ENCODE measurements around the gene PRRX2.
"Not testable (repeated sequence)": the region's sequence is repeated elsewhere in the genome, so short reads cannot be mapped to it uniquely, and the experiment has no call there.

The PRRX2 gene

GRCh38 chr9:129655154-129655553 lies 10.3 kb upstream of the PRRX2 start:
- no peak for DNase-seq

- DNase-seq: no peak
Measured at GRCh38 chr9:129655696-129656095, 9.8 kb upstream of the PRRX2 start.

DNA sequence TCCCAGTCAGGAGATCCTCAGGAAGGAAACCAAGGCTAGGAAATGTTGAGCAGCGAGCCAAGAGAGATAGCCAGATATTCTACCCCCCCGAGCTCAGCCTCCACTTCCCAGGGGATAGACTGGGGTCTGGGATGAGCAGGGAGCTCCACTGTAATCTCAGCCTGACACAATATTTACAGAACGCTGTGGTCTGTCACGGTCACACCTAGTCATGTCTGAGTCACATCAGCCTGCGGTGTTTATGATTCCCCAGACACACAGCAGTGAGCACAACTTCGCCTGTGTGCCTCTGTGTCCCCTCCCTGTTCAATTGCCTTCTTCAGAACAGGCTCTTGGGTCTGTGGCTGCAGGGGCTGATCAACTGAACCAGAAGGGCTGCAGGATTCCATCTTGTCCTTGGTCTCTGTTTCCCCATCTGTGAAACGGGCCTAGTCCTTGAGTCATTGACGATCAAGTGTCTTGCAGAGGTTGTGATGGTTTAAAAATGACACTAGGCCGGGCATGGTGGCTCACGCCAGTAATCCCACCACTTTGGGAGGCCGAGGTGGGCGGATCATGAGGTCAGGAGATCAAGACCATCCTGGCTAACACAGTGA lies 8.6 kb upstream of the PRRX2 start:
- DNase-seq: no peak

- no peak for DNase-seq
Measured at GRCh38 chr9:129661029-129661428, 4.4 kb upstream of the PRRX2 start.

DNA sequence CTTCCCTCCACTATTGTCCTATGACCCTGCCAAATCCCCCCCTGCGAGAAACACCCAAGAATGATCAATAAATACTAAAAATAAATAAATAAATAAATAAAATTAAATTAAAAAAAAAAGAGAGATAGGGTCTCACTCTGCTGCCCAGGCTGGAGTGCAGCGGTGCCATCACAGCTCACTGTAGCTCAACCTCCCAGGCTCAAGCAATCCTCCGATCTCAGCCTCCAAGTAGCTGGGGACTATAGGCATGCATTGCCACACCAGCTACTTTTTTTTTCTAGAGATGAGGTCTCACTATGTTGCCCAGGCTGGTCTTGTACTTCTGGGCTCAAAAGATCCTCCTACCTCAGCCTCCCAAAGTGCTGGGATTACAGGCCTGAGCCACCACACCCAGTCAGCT lies 3.2 kb upstream of the PRRX2 start:
- DNase-seq: not testable (repeated sequence)

GRCh38 chr9:129664746-129665388 lies 580 bp upstream of the PRRX2 start:
- DNase-seq: no peak

GRCh38 chr9:129665814-129666520 lies 520 bp downstream of the PRRX2 start:
- no peak for DNase-seq

DNA sequence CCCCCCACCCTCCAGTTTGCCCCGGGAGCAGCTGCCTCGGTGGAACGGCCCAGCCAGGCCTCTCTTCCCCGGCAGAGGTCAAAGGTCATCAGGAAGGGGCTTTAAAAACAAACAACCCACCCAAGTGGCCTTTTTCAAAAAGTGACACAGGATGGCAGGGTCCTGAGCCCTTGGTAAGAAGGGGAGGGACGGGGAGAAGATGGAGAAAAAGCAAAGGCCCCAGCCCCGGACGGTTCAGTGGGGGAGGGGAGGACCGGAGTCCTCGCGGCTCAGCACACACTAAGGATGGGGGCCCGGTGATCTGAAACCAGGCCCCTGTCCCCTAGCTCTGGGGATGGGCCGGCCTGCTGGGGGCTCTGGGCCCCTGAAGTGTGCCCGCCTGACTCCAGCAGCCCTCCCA lies 1.1 kb downstream of the PRRX2 start:
- no peak for DNase-seq

- no peak for DNase-seq
Measured at GRCh38 chr9:129667378-129667777, 1.9 kb downstream of the PRRX2 start.

GRCh38 chr9:129667850-129668249 lies 2.4 kb downstream of the PRRX2 start:
- no peak for DNase-seq

DNA sequence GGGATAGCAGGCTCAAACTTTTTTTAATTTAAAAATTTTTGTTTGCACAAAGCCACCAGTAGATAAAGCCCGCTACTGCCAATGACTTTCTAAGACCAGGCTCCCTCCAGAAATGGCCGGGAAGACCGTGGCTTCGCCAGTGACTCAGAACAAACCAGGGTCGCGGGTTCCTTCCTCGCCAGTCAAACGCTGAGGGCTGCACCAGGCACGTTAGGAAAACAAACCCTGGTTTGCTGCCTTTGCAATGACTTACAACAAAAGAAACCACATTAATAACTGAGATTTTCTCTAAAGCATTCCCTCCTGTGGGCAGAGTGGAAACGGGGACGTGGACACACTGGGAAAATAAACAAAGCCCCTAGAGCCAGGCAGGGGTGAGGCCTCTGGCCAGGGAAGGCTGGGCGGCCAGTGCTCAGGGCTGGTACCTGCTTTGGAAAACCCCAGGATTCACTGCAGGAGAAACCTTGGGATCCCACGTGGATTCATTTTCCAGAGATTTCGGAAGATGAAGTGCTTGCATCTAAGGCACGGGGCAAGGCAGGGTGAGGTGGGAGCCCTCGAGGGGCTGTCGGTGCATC lies 3.8 kb downstream of the PRRX2 start:
- no peak for DNase-seq

GRCh38 chr9:129669946-129670345 lies 4.5 kb downstream of the PRRX2 start:
- no peak for DNase-seq

GRCh38 chr9:129671065-129671464 lies 5.6 kb downstream of the PRRX2 start:
- no peak for DNase-seq

GRCh38 chr9:129671519-129671918 lies 6.1 kb downstream of the PRRX2 start:
- no peak for DNase-seq

GRCh38 chr9:129672702-129673101 lies 7.3 kb downstream of the PRRX2 start:
- DNase-seq: no peak

GRCh38 chr9:129673602-129674001 lies 8.2 kb downstream of the PRRX2 start:
- no peak for DNase-seq

DNA sequence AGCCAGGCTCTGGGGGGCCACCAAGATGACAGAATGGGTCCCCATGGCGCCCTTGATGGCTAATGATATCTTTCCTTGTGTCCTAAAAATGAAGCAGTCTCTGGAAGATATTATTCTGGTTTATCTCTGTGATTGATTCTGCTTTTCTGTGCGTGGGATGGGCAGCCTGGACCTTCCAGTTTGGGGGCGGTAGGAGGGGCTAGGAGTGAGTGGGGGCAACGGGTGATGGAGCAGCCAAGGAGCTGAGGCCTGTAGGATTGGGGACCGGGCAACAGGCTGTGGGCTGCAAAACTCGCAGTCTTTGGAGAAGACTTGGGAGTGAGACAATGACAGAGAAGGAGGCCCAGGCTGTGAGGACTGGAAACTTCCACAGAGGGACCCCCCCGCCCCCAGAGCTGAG lies 8.8 kb downstream of the PRRX2 start:
- DNase-seq: no peak

- peak in 1 of 2 experiments; percentile 22 for DNase-seq
Measured at GRCh38 chr9:129675620-129676019, 10.2 kb downstream of the PRRX2 start.

DNA sequence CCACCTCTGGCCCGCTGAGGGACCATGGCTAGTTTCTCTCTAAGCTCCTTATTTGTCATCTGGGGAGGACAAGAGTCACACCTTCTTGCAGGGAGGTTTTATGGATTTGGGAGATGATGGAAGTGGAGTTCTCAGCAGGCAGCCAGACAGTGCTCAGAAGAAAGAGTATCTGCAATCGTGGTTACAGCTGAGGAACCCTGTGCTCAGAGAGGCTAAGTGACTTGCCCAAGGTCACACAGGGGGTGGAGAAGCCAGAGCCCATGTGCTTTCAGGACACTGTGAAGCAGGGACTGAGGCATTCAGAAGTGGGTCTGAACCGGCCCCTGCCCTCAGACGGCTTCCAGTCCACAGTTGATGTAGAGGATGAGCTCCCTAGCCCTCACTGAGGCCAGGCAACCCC lies 10.8 kb downstream of the PRRX2 start:
- DNase-seq: no peak

DNA sequence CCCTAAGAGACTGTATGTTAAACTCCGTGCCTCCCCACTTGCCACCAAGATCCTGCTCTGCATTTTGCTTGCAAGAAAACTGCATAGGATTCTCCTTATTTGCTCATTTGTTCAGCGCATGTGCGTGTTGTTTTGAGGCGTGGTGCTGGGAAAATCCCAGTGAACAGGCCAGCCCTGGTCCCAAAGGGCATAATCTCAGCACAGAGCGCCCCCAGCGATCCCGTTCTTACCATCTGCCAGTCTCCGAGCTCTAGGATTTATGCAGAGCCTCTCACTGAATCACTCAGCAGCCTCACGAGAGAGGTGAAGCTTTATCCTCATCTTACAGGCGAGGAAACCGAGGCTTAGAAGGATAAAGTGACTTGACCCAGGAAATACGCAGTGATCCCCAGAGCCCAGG lies 11.5 kb downstream of the PRRX2 start:
- DNase-seq: peak; percentile 90 to 93

DNA sequence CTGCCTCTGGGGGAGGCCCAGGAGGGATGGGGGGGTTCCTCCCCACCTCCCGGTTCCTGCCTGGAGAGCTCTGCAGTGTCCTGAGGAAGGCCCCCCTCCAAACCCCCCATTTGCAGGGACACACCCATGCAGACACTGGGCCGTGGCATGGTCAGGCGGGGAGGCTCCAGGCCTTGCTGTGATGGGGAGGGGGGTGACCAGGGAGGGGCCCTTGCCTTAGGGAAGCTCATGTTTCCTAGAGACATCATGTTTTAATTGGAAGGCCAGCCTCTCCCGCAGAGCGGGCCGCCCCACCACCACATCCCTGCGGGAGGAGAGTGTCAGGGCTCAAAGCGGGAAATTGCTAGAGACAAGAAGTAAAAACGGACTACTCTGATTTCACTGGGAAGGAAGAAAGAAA lies 12.0 kb downstream of the PRRX2 start:
- DNase-seq: no peak

DNA sequence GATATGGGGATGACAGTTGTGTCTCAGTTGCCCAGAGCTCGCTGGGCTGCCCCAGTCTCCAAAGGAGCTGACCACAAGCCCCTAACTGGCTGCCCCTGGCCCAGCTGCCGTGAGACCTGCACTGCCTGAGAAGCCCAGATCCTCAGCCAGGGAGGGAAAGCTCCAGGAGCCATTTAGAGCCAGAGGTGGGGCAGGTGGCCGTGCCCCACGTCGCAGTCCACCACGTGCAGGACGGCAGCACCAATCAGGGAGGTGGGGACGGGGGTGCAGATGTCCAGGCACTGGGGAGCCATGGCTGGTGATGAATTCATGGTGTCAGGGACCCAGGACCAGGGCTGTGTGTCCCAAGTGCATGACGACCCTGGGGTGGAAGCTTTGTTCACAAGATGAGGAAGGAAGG lies 13.4 kb downstream of the PRRX2 start:
- no peak for DNase-seq

DNA sequence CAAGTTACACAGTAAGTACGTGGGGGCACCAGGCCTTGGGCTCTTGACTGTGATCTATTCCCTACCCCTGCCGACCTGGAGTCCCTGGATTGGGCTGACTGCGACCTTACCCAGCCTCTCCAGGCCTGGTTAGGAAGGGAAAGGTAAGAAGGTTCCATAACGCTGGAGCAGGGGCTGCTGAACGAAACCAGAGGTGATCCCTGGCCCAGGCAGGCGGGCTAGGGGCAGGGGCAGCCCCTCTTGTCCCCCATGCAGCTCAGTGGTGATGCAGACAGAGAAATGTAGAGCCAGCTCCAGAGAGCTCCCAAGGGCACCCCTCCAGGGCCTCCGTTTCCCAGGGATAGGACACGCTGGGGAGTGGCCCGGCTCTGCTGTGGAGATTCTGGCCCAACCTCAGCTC lies 14.1 kb downstream of the PRRX2 start:
- DNase-seq: no peak

GRCh38 chr9:129681924-129682323 lies 16.5 kb downstream of the PRRX2 start:
- no peak for DNase-seq
